Mesendoderm (in vitro differentiated cells): ENCODE data around the gene POM121L12. TPM values are rescaled to one million over a fixed set of nuclear protein-coding genes. Genes with fewer than 3 reads are reported as not detected.

Experiments
- DNase-seq: peaks from one replicate; pipeline ENCODE4 v3.0.0; 2013
- H2AK5ac ChIP-seq: 2 replicates; pipeline ENCODE4 v1.6.1; 2013; ENCODE audit warnings: low read length, inconsistent platforms
- H2BK120ac ChIP-seq: 2 replicates; pipeline ENCODE4 v1.6.1; 2013; ENCODE audit warnings: low read depth, mild to moderate bottlenecking, low read length, moderate library complexity, mixed read lengths
- H2BK15ac ChIP-seq: replicated peaks from 2 replicates; pipeline ENCODE4 v1.6.1; 2013; ENCODE audit warnings: low read depth, mild to moderate bottlenecking, moderate library complexity
- H2BK5ac ChIP-seq: 2 replicates; pipeline ENCODE4 v1.6.1; 2013; ENCODE audit warnings: low read length, inconsistent platforms
- H3K18ac ChIP-seq: 2 replicates; pipeline ENCODE4 v1.6.1; 2013; ENCODE audit warnings: mild to moderate bottlenecking, low read length, mixed read lengths
- H3K23ac ChIP-seq: one replicate; pipeline ENCODE4 v1.6.1; 2013; ENCODE audit warnings: low read length
- H3K27ac ChIP-seq: 2 replicates; pipeline ENCODE4 v1.5.1; 2013; ENCODE audit warnings: low read depth, mild to moderate bottlenecking, inconsistent platforms, low read length, moderate library complexity
- H3K27me3 ChIP-seq: 2 replicates; pipeline ENCODE4 v1.6.1; 2013; ENCODE audit warnings: low read length, control low read depth, mild to moderate bottlenecking, inconsistent platforms; ENCODE audit not compliant: insufficient read depth, poor library complexity
- H3K36me3 ChIP-seq: 2 replicates; pipeline ENCODE4 v1.6.1; 2013; ENCODE audit warnings: low read length, inconsistent platforms; ENCODE audit not compliant: control insufficient read depth, insufficient read depth
- H3K4ac ChIP-seq: one replicate; pipeline ENCODE4 v1.6.1; 2013; ENCODE audit warnings: low read depth, mild to moderate bottlenecking, low read length, moderate library complexity
- H3K4me1 ChIP-seq: 2 replicates; pipeline ENCODE4 v1.6.1; 2013; ENCODE audit warnings: low read depth, low read length, inconsistent platforms; ENCODE audit not compliant: control insufficient read depth
- H3K4me2 ChIP-seq: 2 replicates; pipeline ENCODE4 v1.6.1; 2013; ENCODE audit warnings: low read length
- H3K4me3 ChIP-seq: 2 replicates; pipeline ENCODE4 v1.5.1; 2013; ENCODE audit warnings: mild to moderate bottlenecking, low read length
- H3K56ac ChIP-seq: one replicate; pipeline ENCODE4 v1.6.1; 2013; ENCODE audit warnings: low read length
- H3K79me1 ChIP-seq: 2 replicates; pipeline ENCODE4 v1.6.1; 2013; ENCODE audit warnings: low read length, inconsistent platforms
- H3K79me2 ChIP-seq: 2 replicates; pipeline ENCODE4 v1.6.1; 2013; ENCODE audit warnings: mild to moderate bottlenecking, low read length; ENCODE audit not compliant: control insufficient read depth, insufficient read depth
- H3K9ac ChIP-seq: 2 replicates; pipeline ENCODE4 v1.6.1; 2013; ENCODE audit warnings: low read length, inconsistent platforms
- H4K5ac ChIP-seq: one replicate; pipeline ENCODE4 v1.6.1; 2013; ENCODE audit warnings: low read length
- H4K8ac ChIP-seq: one replicate; pipeline ENCODE4 v1.6.1; 2013; ENCODE audit warnings: low read depth, mild to moderate bottlenecking, control low read depth, low read length, moderate library complexity
- WGBS: extraction: QIAGEN DNeasy Blood & Tissue Kit; methylation state at CpG from one replicate; pipeline ENCODE4 v1.1.7; 2013; ENCODE audit warnings: low lambda C conversion rate, missing lambda C conversion rate; ENCODE audit not compliant: insufficient coverage; ENCODE audit errors: extremely low coverage; 5-methylcytosine and 5-hydroxymethylcytosine counted together
- polyA plus RNA-seq, 2 experiments: library from polyadenylated mRNA; stranded (reverse); fragments of 200-250 nt; gene quantifications; one replicate each; pipeline ENCODE4 v1.2.3, GENCODE V29; 2013

Gene POM121L12
- polyA plus RNA-seq (2013, experiment 1 of 2), result not detected
- polyA plus RNA-seq (2013, experiment 2 of 2), result not detected

- no CpG with 5 or more reads among the region's 59 CpGs for WGBS
Measured at GRCh38 chr7:53035499-53036412, at the start of gene POM121L12. Gene POM121L12, plus strand, starts transcription at chr7:53035633. Its CDS starts 39 bp downstream, at chr7:53035672.

GRCh38 chr7:52992001-52992400 is 43.4 kb upstream of the POM121L12 start:
- Histone ChIP-seq H3K79me2 (no peaks in the 10 kb centered on the region), H3K56ac (no peak overlapping the region), H3K9ac (no peak overlapping the region), H3K27me3 (no peaks in the 10 kb centered on the region), H3K18ac (no peak overlapping the region), H3K79me1 (no peaks in the 10 kb centered on the region), H4K5ac (no peak overlapping the region), H3K27ac (no peak overlapping the region), H2BK15ac (no peak overlapping the region), H3K4me2 (no peak overlapping the region), H3K4me3 (no peak overlapping the region), H2BK5ac (no peak overlapping the region), H2BK120ac (no peak overlapping the region), H3K4me1 (no peaks in the 10 kb centered on the region), H3K4ac (no peak overlapping the region), H4K8ac (no peak overlapping the region), H3K23ac (no peak overlapping the region), H2AK5ac (no peak overlapping the region), H3K36me3 (no peaks in the 10 kb centered on the region)
- DNase-seq, result no peak

More at GRCh38 chr7:53035499-53036412, at the start of gene POM121L12:
- no peak within 1 kb of the TSS for H3K27ac ChIP-seq
- H3K9ac ChIP-seq, result no peak within 1 kb of the TSS
- no peak within 1 kb of the TSS for H3K4ac ChIP-seq
- H3K4me1 ChIP-seq, result no peaks in the 10 kb centered on the region
- no peak within 1 kb of the TSS for H3K4me3 ChIP-seq
- H4K8ac ChIP-seq, result no peak within 1 kb of the TSS
- no peak within 1 kb of the TSS for H3K56ac ChIP-seq
- H3K27me3 ChIP-seq, result no peaks in the 10 kb centered on the region
- no peak within 1 kb of the TSS for H2BK5ac ChIP-seq
- H3K18ac ChIP-seq, result no peak within 1 kb of the TSS
- H2AK5ac ChIP-seq, result no peak within 1 kb of the TSS
- no peak for DNase-seq
- no peaks in the 10 kb centered on the region for H3K79me1 ChIP-seq
- H3K4me2 ChIP-seq, result no peak within 1 kb of the TSS
- H3K36me3 ChIP-seq, result no peaks in the 10 kb centered on the region
- no peak within 1 kb of the TSS for H4K5ac ChIP-seq
- H2BK15ac ChIP-seq, result no peak within 1 kb of the TSS
- no peak within 1 kb of the TSS for H3K23ac ChIP-seq
- no peaks in the 10 kb centered on the region for H3K79me2 ChIP-seq
- no peak within 1 kb of the TSS for H2BK120ac ChIP-seq

- Histone ChIP-seq H3K27ac (no peak overlapping the region), H3K23ac (no peak overlapping the region), H2BK15ac (no peak overlapping the region), H3K4me3 (no peak overlapping the region), H3K56ac (no peak overlapping the region), H3K79me1 (no peaks in the 10 kb centered on the region), H3K4me1 (no peaks in the 10 kb centered on the region), H3K79me2 (no peaks in the 10 kb centered on the region), H2AK5ac (no peak overlapping the region), H3K4ac (no peak overlapping the region), H3K9ac (no peak overlapping the region), H2BK120ac (no peak overlapping the region), H3K27me3 (no peaks in the 10 kb centered on the region), H2BK5ac (no peak overlapping the region), H4K8ac (no peak overlapping the region), H4K5ac (no peak overlapping the region), H3K36me3 (no peaks in the 10 kb centered on the region), H3K18ac (no peak overlapping the region), H3K4me2 (no peak overlapping the region)
- no peak for DNase-seq
- WGBS, result no CpG with 5 or more reads among the region's 4 CpGs
Measured at GRCh38 chr7:52992479-52993162, 42.8 kb upstream of the POM121L12 start.

- H3K27me3 ChIP-seq, result no peaks in the 10 kb centered on the region
- WGBS, result no CpG with 5 or more reads among the region's 1 CpG
- H3K79me1 ChIP-seq, result no peaks in the 10 kb centered on the region
- no peak for DNase-seq
- H3K4me2 ChIP-seq, result no peak overlapping the region
- no peaks in the 10 kb centered on the region for H3K79me2 ChIP-seq
- H3K27ac ChIP-seq, result no peak overlapping the region
- H3K56ac ChIP-seq, result no peak overlapping the region
- H3K36me3 ChIP-seq, result no peaks in the 10 kb centered on the region
- no peak overlapping the region for H2BK15ac ChIP-seq
- H2BK120ac ChIP-seq, result no peak overlapping the region
- H3K23ac ChIP-seq, result no peak overlapping the region
- no peak overlapping the region for H3K9ac ChIP-seq
- H2BK5ac ChIP-seq, result no peak overlapping the region
- no peak overlapping the region for H4K8ac ChIP-seq
- H3K18ac ChIP-seq, result no peak overlapping the region
- H3K4ac ChIP-seq, result no peak overlapping the region
- no peak overlapping the region for H2AK5ac ChIP-seq
- H3K4me3 ChIP-seq, result no peak overlapping the region
- no peaks in the 10 kb centered on the region for H3K4me1 ChIP-seq
- no peak overlapping the region for H4K5ac ChIP-seq
Measured at GRCh38 chr7:52995676-52996075, 39.8 kb upstream of the POM121L12 start.

GRCh38 chr7:53001221-53001620 is 34.2 kb upstream of the POM121L12 start:
- no peak overlapping the region for H4K8ac ChIP-seq
- no peak overlapping the region for H3K4me2 ChIP-seq
- H3K9ac ChIP-seq, result no peak overlapping the region
- no peaks in the 10 kb centered on the region for H3K79me1 ChIP-seq
- H2BK15ac ChIP-seq, result no peak overlapping the region
- WGBS, result no CpG with 5 or more reads among the region's 3 CpGs
- H3K23ac ChIP-seq, result no peak overlapping the region
- no peaks in the 10 kb centered on the region for H3K36me3 ChIP-seq
- no peak overlapping the region for H2BK5ac ChIP-seq
- no peak overlapping the region for H3K27ac ChIP-seq
- no peak overlapping the region for H2BK120ac ChIP-seq
- H3K79me2 ChIP-seq, result no peaks in the 10 kb centered on the region
- H3K4me3 ChIP-seq, result no peak overlapping the region
- no peak overlapping the region for H3K18ac ChIP-seq
- no peaks in the 10 kb centered on the region for H3K27me3 ChIP-seq
- no peak overlapping the region for H4K5ac ChIP-seq
- no peaks in the 10 kb centered on the region for H3K4me1 ChIP-seq
- no peak overlapping the region for H2AK5ac ChIP-seq
- no peak overlapping the region for H3K4ac ChIP-seq
- H3K56ac ChIP-seq, result no peak overlapping the region
- DNase-seq, result no peak
